HCT116 (cell line): ENCODE results near the gene TBCD.

Experiments used
- CBX3 ChIP-seq: IDR thresholded peaks from 2 replicates; pipeline ENCODE4 v1.6.1; 2012; ENCODE audit warnings: low read depth
- CTCF ChIP-seq, 3 experiments: fragments of 200-600 bp in 1 of 3; sonication (generic) in 1 of 3; IDR thresholded peaks in 2 of 3; conservative IDR thresholded peaks in 1 of 3; 2 replicates each; pipeline ENCODE4 v1.5.1; 2012 to 2017; ENCODE audit warnings: low read depth in 2 of 3, low read length in 2 of 3, antibody characterized with exemption in 1 of 3, borderline replicate concordance in 1 of 3, control low read depth in 1 of 3, mild to moderate bottlenecking in 1 of 3, mixed read lengths in 1 of 3, mixed run types in 1 of 3, moderate library complexity in 1 of 3; ENCODE audit not compliant: insufficient read depth in 1 of 3
- ELF1 ChIP-seq: IDR thresholded peaks from 2 replicates; pipeline ENCODE4 v1.6.1; 2012; ENCODE audit warnings: low read depth, borderline replicate concordance
- EZH2 ChIP-seq: fragments of 200-600 bp; sonication (generic); IDR thresholded peaks from 2 replicates; pipeline ENCODE4 v1.6.1; 2017; ENCODE audit warnings: antibody characterized with exemption, mixed run types
- POLR2A ChIP-seq: IDR thresholded peaks from 2 replicates; pipeline ENCODE4 v1.7.0; 2011; ENCODE audit warnings: borderline replicate concordance; ENCODE audit not compliant: insufficient read depth, insufficient read length; ENCODE audit errors: extremely low read depth
- POLR2AphosphoS5 ChIP-seq: IDR thresholded peaks from 2 replicates; pipeline ENCODE4 v1.6.1; 2011; ENCODE audit warnings: mild to moderate bottlenecking, low read depth, low read length, moderate library complexity
- RAD21 ChIP-seq: IDR thresholded peaks from 2 replicates; pipeline ENCODE4 v1.6.1; 2012; ENCODE audit warnings: low read depth, mild to moderate bottlenecking
- REST ChIP-seq: IDR thresholded peaks from 2 replicates; pipeline ENCODE4 v1.6.1; 2012; ENCODE audit warnings: low read depth
- SP1 ChIP-seq: IDR thresholded peaks from 2 replicates; pipeline ENCODE4 v1.6.1; 2012; ENCODE audit warnings: low read depth
- YY1 ChIP-seq: IDR thresholded peaks from 2 replicates; pipeline ENCODE4 v1.6.1; 2011; ENCODE audit warnings: low read length, low read depth, moderate library complexity, mild to moderate bottlenecking; ENCODE audit not compliant: insufficient replicate concordance; ENCODE audit errors: extremely low read depth
- ZFX ChIP-seq: fragments of 450-650 bp; IDR thresholded peaks from 2 replicates; pipeline ENCODE4 v1.6.1; 2017
- ZNF274 ChIP-seq: fragments of 200-500 bp; sonication (Bioruptor generic); IDR thresholded peaks from 2 replicates; pipeline ENCODE4 v1.6.1; 2014; ENCODE audit warnings: mild to moderate bottlenecking, low read depth, low read length, inconsistent platforms
- TF ChIP-seq, protein P1 (sequence below): IDR thresholded peaks from 2 replicates; pipeline ENCODE4 v1.6.1; 2011; ENCODE audit warnings: mild to moderate bottlenecking, low read length, moderate library complexity; ENCODE audit not compliant: insufficient replicate concordance; ENCODE audit errors: extremely low read depth

DNA sequence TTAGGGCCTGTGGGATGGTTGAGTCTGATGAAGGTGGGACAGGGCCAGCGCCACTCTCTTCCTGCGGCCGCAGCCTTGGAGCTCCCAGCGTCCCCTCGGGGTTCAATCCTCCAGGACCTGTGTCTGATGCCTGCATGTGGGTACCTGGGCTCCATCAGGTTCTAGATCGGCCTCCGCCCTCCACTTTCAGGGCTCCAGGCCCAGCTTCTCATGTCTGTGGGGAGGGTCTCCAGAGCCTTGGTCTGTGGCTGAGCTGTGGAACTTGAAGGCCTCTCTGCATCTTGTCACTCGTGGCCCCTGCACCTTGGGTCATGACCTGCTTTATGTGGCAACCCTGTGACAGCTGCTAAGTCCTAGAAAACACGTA, 177.8 kb downstream of the TBCD start:
- TF ChIP-seq ELF1 (no peak), YY1 (no peak), CTCF (IDR thresholded peaks at IDR 0.05 in 2 of 3, conservative IDR thresholded peaks at IDR 0.05 in 1 of 3; ENCODE audit: borderline replicate concordance in 1 of 3, insufficient read depth in 1 of 3, low read depth in 2 of 3, low read length in 2 of 3) (no peak), POLR2AphosphoS5 (no peak), POLR2A (no peak), REST (no peak), ZNF274 (no peak), EZH2 (no peak), SP1 (no peak), RAD21 (no peak), CBX3 (no peak), ZFX (no peak)
- TF ChIP-seq, protein P1, sequence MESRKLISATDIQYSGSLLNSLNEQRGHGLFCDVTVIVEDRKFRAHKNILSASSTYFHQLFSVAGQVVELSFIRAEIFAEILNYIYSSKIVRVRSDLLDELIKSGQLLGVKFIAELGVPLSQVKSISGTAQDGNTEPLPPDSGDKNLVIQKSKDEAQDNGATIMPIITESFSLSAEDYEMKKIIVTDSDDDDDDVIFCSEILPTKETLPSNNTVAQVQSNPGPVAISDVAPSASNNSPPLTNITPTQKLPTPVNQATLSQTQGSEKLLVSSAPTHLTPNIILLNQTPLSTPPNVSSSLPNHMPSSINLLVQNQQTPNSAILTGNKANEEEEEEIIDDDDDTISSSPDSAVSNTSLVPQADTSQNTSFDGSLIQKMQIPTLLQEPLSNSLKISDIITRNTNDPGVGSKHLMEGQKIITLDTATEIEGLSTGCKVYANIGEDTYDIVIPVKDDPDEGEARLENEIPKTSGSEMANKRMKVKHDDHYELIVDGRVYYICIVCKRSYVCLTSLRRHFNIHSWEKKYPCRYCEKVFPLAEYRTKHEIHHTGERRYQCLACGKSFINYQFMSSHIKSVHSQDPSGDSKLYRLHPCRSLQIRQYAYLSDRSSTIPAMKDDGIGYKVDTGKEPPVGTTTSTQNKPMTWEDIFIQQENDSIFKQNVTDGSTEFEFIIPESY, result no peak
